DMS53 treated with DMSO at 0.1 percent for 48 hours (cell line): ENCODE results near the gene PXT1.

Experiments used
- DNase-seq: peaks from one replicate; lab custom pipeline; 2025; ENCODE audit not compliant: unreplicated experiment; lab: John Stamatoyannopoulos, UW

PXT1 gene

GRCh38 chr6:36349240-36349639, 93.4 kb downstream of the PXT1 start:
- DNase-seq = peak; percentile 66

GRCh38 chr6:36347621-36348020, 95.0 kb downstream of the PXT1 start:
- DNase-seq = no peak

GRCh38 chr6:36346486-36347273, 96.0 kb downstream of the PXT1 start:
- DNase-seq = no peak

GRCh38 chr6:36345681-36346466, 96.8 kb downstream of the PXT1 start:
- DNase-seq = no peak

GRCh38 chr6:36343109-36343680, 99.5 kb downstream of the PXT1 start:
- no peak for DNase-seq

- peak; percentile 50 for DNase-seq
Observed at GRCh38 chr6:36340618-36341454, 101.8 kb downstream of the PXT1 start.
